Esophagus muscularis mucosa (tissue), 4 donors: ENCODE data around the gene ANTXR1. TPM values are rescaled to one million over a fixed set of nuclear protein-coding genes. Genes with fewer than 3 reads are reported as not detected.

Experiments used
- DNase-seq: peaks from one replicate; pipeline ENCODE4 v3.0.0-alpha.2; 2017; ENCODE audit errors: extremely low spot score
- H3K27ac ChIP-seq, 4 donors: fragments of 200-600 bp; sonication (generic); replicated peaks in 1 of 4; 1 replicate in 3 of 4; 2 replicates in 1 of 4; pipeline ENCODE4 v1.5.1; 2016 to 2019; ENCODE audit warnings: mild to moderate bottlenecking in 1 of 4
- H3K27me3 ChIP-seq, 4 donors: fragments of 200-600 bp; sonication (generic); one replicate each; pipeline versions ENCODE4 v1.5.1 to v1.6.0; 2016 to 2019
- H3K36me3 ChIP-seq, 4 donors: fragments of 200-600 bp; sonication (generic); one replicate each; pipeline ENCODE4 v1.5.1; 2016 to 2019
- H3K4me1 ChIP-seq, 4 donors: fragments of 200-600 bp; sonication (generic); one replicate each; pipeline ENCODE4 v1.5.1; 2016 to 2019
- H3K4me3 ChIP-seq, 4 donors: fragments of 200-600 bp; sonication (generic); 1 replicate in 2 of 4; 2 replicates in 2 of 4; pipeline ENCODE4 v1.5.1; 2016 to 2019; ENCODE audit warnings: mild to moderate bottlenecking in 4 of 4, moderate library complexity in 1 of 4
- H3K9me3 ChIP-seq, 4 donors: fragments of 200-600 bp; sonication (generic); 1 replicate in 3 of 4; 2 replicates in 1 of 4; pipeline ENCODE4 v1.5.1; 2016 to 2019
- EP300 ChIP-seq: sonication (generic); formaldehyde crosslinking; IDR thresholded peaks from one replicate; pipeline ENCODE4 v1.6.1; 2017; ENCODE audit warnings: antibody characterized with exemption
- POLR2A ChIP-seq: fragments of 450-650 bp; IDR thresholded peaks from one replicate; pipeline ENCODE4 v1.6.1; 2017; ENCODE audit warnings: antibody characterized with exemption, moderate library complexity, mild to moderate bottlenecking, low read depth
- POLR2AphosphoS5 ChIP-seq, 2 donors: sonication (generic); formaldehyde crosslinking; IDR thresholded peaks; one replicate each; pipeline ENCODE4 v1.6.1; 2017; ENCODE audit warnings: antibody characterized with exemption in 2 of 2
- WGBS: methylation state at CpG from one replicate; pipeline ENCODE4 v1.1.5; 2018; 5-methylcytosine and 5-hydroxymethylcytosine counted together
- intact Hi-C: fragments of 100-400 bp; cut with DNase I; formaldehyde crosslinking; loops from one replicate; pipeline ENCODE4 v1.15.1; 2023
- total RNA-seq, 4 donors: library from RNA; depleted of rRNA; stranded (reverse); fragments of >200 nt; gene quantifications; one replicate each; pipeline versions ENCODE4 v1.1.0 to v1.2.1, GENCODE V29; 2016
- TF ChIP-seq, protein P1 (sequence below), 3 experiments: fragments of 200-600 bp in 2 of 3; fragments of 450-650 bp in 1 of 3; sonication (generic) in 2 of 3; IDR thresholded peaks; one replicate each; pipeline ENCODE4 v1.5.1; 2017 to 2019; ENCODE audit warnings: antibody characterized with exemption in 3 of 3, mild to moderate bottlenecking in 2 of 3, moderate library complexity in 1 of 3

The ANTXR1 gene
- total RNA-seq, 4 donors from 2014 or later = 74.6 to 115 (median 92.1) TPM

DNA sequence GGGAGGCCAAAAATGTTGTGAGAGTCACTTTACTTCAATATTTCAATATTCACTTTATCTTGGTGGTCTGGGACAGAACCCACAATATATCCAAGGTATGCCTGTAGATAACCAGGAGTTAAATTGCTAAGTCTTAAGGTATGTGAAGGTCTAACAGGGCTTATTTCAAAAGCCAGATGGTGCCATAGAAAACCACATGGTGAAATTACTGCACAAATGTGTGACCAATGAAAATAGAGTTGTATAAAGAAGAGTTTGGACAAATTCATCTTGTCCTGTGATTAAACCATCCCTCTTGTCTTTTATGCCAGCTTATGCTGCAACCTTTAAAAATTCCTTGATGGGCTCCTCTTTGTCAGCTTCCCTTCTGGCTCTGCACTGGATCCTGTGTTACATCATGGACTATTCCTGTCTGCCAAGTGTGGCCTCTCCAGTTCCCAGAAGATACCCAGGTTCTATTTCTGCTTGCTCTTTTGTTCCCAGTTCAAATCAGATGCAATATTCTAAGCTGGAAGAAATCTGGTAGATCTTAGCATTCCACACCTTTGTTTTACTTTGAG lies 46.8 kb downstream of the ANTXR1 start:
- no peak overlapping the region for H3K27ac ChIP-seq
- no peak overlapping the region for H3K4me3 ChIP-seq
- H3K4me1 ChIP-seq = peaks cover 24 to 49% (median 45%) of the 10 kb centered on the region in 4 donors
- peaks cover 0 to 2% (median 0%) of the 10 kb centered on the region in 4 donors for H3K36me3 ChIP-seq
- intact Hi-C loops = no loop called here
- no peaks in the 10 kb centered on the region for H3K27me3 ChIP-seq
- H3K9me3 ChIP-seq = no peaks in the 10 kb centered on the region
- TF ChIP-seq, protein P1, sequence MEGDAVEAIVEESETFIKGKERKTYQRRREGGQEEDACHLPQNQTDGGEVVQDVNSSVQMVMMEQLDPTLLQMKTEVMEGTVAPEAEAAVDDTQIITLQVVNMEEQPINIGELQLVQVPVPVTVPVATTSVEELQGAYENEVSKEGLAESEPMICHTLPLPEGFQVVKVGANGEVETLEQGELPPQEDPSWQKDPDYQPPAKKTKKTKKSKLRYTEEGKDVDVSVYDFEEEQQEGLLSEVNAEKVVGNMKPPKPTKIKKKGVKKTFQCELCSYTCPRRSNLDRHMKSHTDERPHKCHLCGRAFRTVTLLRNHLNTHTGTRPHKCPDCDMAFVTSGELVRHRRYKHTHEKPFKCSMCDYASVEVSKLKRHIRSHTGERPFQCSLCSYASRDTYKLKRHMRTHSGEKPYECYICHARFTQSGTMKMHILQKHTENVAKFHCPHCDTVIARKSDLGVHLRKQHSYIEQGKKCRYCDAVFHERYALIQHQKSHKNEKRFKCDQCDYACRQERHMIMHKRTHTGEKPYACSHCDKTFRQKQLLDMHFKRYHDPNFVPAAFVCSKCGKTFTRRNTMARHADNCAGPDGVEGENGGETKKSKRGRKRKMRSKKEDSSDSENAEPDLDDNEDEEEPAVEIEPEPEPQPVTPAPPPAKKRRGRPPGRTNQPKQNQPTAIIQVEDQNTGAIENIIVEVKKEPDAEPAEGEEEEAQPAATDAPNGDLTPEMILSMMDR (IDR thresholded peaks at IDR 0.05) = no peak
- TF ChIP-seq EP300 (no peak), POLR2A (no peak), POLR2AphosphoS5 (IDR thresholded peaks at IDR 0.05) (no peak)
- no peak for DNase-seq

DNA sequence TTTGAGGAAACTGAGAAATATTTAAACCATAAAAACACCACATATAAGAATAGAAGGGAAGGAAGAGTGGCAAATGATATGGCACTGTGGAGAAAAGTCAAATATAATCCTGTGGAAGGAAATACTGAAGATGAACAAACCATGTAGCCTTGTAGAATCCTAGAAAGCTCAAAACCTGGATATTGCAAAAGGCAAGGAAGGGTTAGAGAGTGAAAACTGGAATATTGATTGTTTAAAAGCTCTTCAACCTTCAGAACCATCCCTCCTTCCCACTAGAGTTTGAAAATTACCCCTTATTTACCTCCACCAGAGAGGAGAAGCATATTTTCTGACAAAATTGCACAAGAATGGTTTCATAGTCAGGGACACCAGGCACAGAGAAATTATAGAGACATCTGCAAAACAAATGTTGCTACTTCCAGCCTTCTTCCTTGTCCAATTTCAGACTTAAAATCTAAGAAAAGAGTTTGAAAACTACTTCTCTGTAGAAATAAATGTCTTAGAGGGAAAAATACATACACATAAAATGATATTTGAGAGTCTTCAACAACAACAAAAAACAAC lies 48.0 kb downstream of the ANTXR1 start:
- peak overlapping the region in 1 of 4 donors; percentile 25 for H3K27ac ChIP-seq
- H3K36me3 ChIP-seq = no peaks in the 10 kb centered on the region
- no peak overlapping the region for H3K4me3 ChIP-seq
- TF ChIP-seq POLR2AphosphoS5 (IDR thresholded peaks at IDR 0.05) (no peak), EP300 (no peak), POLR2A (no peak)
- TF ChIP-seq, protein P1 (IDR thresholded peaks at IDR 0.05) = no peak
- intact Hi-C loops = no loop called here
- H3K9me3 ChIP-seq = no peaks in the 10 kb centered on the region
- no peak for DNase-seq
- H3K27me3 ChIP-seq = no peaks in the 10 kb centered on the region
- H3K4me1 ChIP-seq = peaks cover 29 to 52% (median 47%) of the 10 kb centered on the region in 4 donors

DNA sequence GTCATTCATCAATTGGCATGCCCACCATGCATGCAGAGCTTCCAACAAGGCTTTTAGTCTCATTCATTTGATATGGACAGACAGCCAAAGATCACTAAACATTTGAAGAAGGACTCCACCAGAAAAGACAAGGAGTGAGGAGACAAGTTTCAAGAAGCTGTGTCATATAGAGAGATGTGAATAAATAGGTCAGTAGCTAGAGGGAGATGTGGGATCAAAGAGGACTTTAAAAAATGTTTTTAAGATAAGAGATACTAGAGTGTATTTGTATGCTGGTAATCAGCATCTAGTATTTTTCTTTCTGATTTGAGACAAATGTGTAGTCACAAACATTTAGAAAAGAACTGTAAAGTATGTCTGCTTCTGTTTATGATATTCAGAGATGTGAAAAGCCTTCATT lies 48.5 kb downstream of the ANTXR1 start:
- Histone ChIP-seq H3K9me3 (no peaks in the 10 kb centered on the region), H3K27ac (peak overlapping the region in 1 of 4 donors; percentile 46), H3K4me1 (peaks cover 34 to 57% (median 52%) of the 10 kb centered on the region in 4 donors), H3K27me3 (no peaks in the 10 kb centered on the region), H3K36me3 (no peaks in the 10 kb centered on the region), H3K4me3 (no peak overlapping the region)
- TF ChIP-seq POLR2A (no peak), POLR2AphosphoS5 (IDR thresholded peaks at IDR 0.05) (no peak), EP300 (no peak)
- TF ChIP-seq, protein P1 (IDR thresholded peaks at IDR 0.05) = no peak
- DNase-seq = no peak
- intact Hi-C loops = no loop called here

DNA sequence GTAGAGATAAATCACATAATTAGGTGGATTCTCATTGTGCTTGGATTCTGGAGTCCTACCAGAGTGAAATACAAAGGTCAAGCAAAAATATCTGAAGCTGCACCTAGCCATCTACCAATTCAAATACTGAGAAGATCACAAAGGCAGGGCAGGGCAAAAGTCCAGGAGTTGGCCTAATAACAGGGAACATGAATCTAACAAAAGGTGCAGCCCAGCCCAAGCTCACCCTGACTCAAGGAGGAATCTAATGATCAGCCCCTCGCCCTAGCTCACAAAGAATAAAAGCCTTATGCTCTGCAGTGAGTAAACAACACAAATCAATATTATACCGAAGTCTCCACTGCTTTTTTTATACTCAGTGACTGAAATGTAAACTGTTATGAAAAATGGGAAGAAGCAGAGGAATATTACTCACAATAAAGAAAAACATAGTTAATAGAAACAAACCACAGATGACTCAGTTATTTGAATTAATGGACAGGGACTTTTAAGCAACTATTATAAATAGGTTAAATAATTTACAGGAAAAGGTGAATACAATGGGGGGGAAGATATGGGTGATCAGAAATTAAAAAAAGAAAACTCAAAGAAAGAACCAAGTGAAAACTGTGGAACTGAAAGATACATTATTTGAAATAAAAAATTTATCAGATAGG lies 49.5 kb downstream of the ANTXR1 start:
- Histone ChIP-seq H3K4me1 (peaks cover 39 to 60% (median 56%) of the 10 kb centered on the region in 4 donors), H3K36me3 (no peaks in the 10 kb centered on the region), H3K9me3 (no peaks in the 10 kb centered on the region), H3K27me3 (no peaks in the 10 kb centered on the region), H3K4me3 (no peak overlapping the region), H3K27ac (peak overlapping the region in 3 of 4 donors; percentile 28 to 46 (median 35))
- 70% methylated on average over 2 of the region's 2 CpGs for WGBS
- TF ChIP-seq, protein P1 (IDR thresholded peaks at IDR 0.05) = no peak
- no peak for TF ChIP-seq EP300
- no peak for TF ChIP-seq POLR2AphosphoS5 (IDR thresholded peaks at IDR 0.05)
- no peak for TF ChIP-seq POLR2A
- DNase-seq = no peak
- intact Hi-C loops = no loop called here
